ENCODE measurements around the gene GPAT2. TPM values are rescaled to one million over a fixed set of nuclear protein-coding genes. Genes with fewer than 3 reads are reported as not detected.
"Not testable (repeated sequence)": the region's sequence is repeated elsewhere in the genome, so short reads cannot be mapped to it uniquely, and the experiment has no call there.

Gene GPAT2
- total RNA-seq, 1 experiment from 2014 or later: not detected

- H3K9ac ChIP-seq (ENCODE audit: low read length); H3K27me3 ChIP-seq (ENCODE audit: low read length); intact Hi-C loops (cut with micrococcal nuclease); H3K36me3 ChIP-seq (ENCODE audit: low read depth, low read length); H3K4me2 ChIP-seq (ENCODE audit: low read length); H3K9me3 ChIP-seq (ENCODE audit: low read length); H3K9me2 ChIP-seq (replicated peaks; ENCODE audit: low read length); H3K4me1 ChIP-seq (ENCODE audit: insufficient read depth, low read length); H2AFZ ChIP-seq (ENCODE audit: low read length); H3K79me2 ChIP-seq (ENCODE audit: low read length); BruUV-seq (replicated peaks); H3F3A ChIP-seq (ENCODE audit: low read length, unreplicated experiment); H3K4me3 ChIP-seq (ENCODE audit: low read length); H4K20me1 ChIP-seq (ENCODE audit: low read length); H3K27ac ChIP-seq (ENCODE audit: low read length); POLR2A ChIA-PET (ENCODE audit: unreplicated experiment); CTCF ChIA-PET; DNase-seq: not testable (repeated sequence)
- ATAC-seq: 0 out of 2 replicates have a peak, but pooled peaks have one; percentile 20
Observed at GRCh38 chr2:96069878-96070277, 35.2 kb upstream of the GPAT2 start.

- CTCF ChIA-PET; intact Hi-C loops (cut with micrococcal nuclease); H3K27ac ChIP-seq (ENCODE audit: low read length): not testable (repeated sequence)
Observed at GRCh38 chr2:96067902-96068581, 33.3 kb upstream of the GPAT2 start.

DNA sequence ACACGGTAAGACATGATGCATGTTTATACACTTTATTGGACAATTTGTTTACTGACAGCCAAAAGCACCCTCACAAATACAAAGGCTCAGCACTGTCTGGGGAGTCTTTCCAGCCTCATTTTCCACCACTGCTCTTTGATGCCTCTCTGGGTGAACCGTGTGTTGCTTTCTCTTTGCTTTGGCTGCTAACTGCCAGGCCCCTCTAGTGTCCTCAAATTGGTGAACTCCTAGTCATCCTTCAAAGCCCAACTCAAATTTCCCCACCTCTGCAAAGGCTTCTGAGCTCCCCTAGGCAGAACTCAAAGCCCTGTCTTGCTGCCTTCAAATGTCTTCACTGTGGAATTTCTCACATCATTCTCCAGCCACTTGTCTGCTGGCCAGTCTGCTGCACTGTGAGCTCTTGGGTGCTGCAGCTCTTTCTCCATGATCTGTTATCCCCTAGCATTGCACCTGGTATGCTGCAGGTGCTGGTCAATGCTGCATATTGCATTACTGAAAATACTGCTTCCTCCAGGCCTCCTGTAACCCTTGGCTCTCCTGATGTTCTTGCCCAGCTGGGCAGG, 32.5 kb upstream of the GPAT2 start:
- CTCF ChIA-PET; H3K4me2 ChIP-seq (ENCODE audit: low read length); POLR2A ChIA-PET (ENCODE audit: unreplicated experiment); H3K36me3 ChIP-seq (ENCODE audit: low read depth, low read length); ATAC-seq; H3K4me3 ChIP-seq (ENCODE audit: low read length); H4K20me1 ChIP-seq (ENCODE audit: low read length); H3K4me1 ChIP-seq (ENCODE audit: insufficient read depth, low read length); H3F3A ChIP-seq (ENCODE audit: low read length, unreplicated experiment); H3K9me3 ChIP-seq (ENCODE audit: low read length); H2AFZ ChIP-seq (ENCODE audit: low read length); BruUV-seq (replicated peaks); DNase-seq; intact Hi-C loops (cut with micrococcal nuclease); H3K9ac ChIP-seq (ENCODE audit: low read length); H3K27ac ChIP-seq (ENCODE audit: low read length); H3K9me2 ChIP-seq (replicated peaks; ENCODE audit: low read length); H3K27me3 ChIP-seq (ENCODE audit: low read length); H3K79me2 ChIP-seq (ENCODE audit: low read length): not testable (repeated sequence)

More at GRCh38 chr2:96067902-96068581, 33.3 kb upstream of the GPAT2 start:
- H3K9ac ChIP-seq (ENCODE audit: low read length); POLR2A ChIA-PET (ENCODE audit: unreplicated experiment); H3K79me2 ChIP-seq (ENCODE audit: low read length); H4K20me1 ChIP-seq (ENCODE audit: low read length); BruUV-seq (replicated peaks); DNase-seq; H3K27me3 ChIP-seq (ENCODE audit: low read length); H3K4me1 ChIP-seq (ENCODE audit: insufficient read depth, low read length); H3K4me2 ChIP-seq (ENCODE audit: low read length); H2AFZ ChIP-seq (ENCODE audit: low read length); H3K9me3 ChIP-seq (ENCODE audit: low read length); H3F3A ChIP-seq (ENCODE audit: low read length, unreplicated experiment); H3K36me3 ChIP-seq (ENCODE audit: low read depth, low read length); H3K9me2 ChIP-seq (replicated peaks; ENCODE audit: low read length); ATAC-seq; H3K4me3 ChIP-seq (ENCODE audit: low read length): not testable (repeated sequence)

- DNase-seq; H3F3A ChIP-seq (ENCODE audit: low read length, unreplicated experiment); H2AFZ ChIP-seq (ENCODE audit: low read length); ATAC-seq; H3K79me2 ChIP-seq (ENCODE audit: low read length); H3K4me3 ChIP-seq (ENCODE audit: low read length); intact Hi-C loops (cut with micrococcal nuclease); H3K36me3 ChIP-seq (ENCODE audit: low read depth, low read length); H3K4me1 ChIP-seq (ENCODE audit: insufficient read depth, low read length); H3K27me3 ChIP-seq (ENCODE audit: low read length); H3K27ac ChIP-seq (ENCODE audit: low read length); H4K20me1 ChIP-seq (ENCODE audit: low read length); H3K9ac ChIP-seq (ENCODE audit: low read length); H3K9me2 ChIP-seq (replicated peaks; ENCODE audit: low read length); BruUV-seq (replicated peaks); POLR2A ChIA-PET (ENCODE audit: unreplicated experiment); CTCF ChIA-PET; H3K9me3 ChIP-seq (ENCODE audit: low read length); H3K4me2 ChIP-seq (ENCODE audit: low read length): not testable (repeated sequence)
Observed at GRCh38 chr2:96066511-96066910, 31.8 kb upstream of the GPAT2 start.

GRCh38 chr2:96065954-96066353, 31.2 kb upstream of the GPAT2 start:
- H3K9me3 ChIP-seq (ENCODE audit: low read length); H3K27ac ChIP-seq (ENCODE audit: low read length); POLR2A ChIA-PET (ENCODE audit: unreplicated experiment); ATAC-seq; H3K36me3 ChIP-seq (ENCODE audit: low read depth, low read length); H3K4me2 ChIP-seq (ENCODE audit: low read length); CTCF ChIA-PET; DNase-seq; H3K9ac ChIP-seq (ENCODE audit: low read length); H3K4me1 ChIP-seq (ENCODE audit: insufficient read depth, low read length); H4K20me1 ChIP-seq (ENCODE audit: low read length); H3F3A ChIP-seq (ENCODE audit: low read length, unreplicated experiment); H3K79me2 ChIP-seq (ENCODE audit: low read length); H3K4me3 ChIP-seq (ENCODE audit: low read length); H3K9me2 ChIP-seq (replicated peaks; ENCODE audit: low read length); intact Hi-C loops (cut with micrococcal nuclease); H3K27me3 ChIP-seq (ENCODE audit: low read length); BruUV-seq (replicated peaks); H2AFZ ChIP-seq (ENCODE audit: low read length): not testable (repeated sequence)
